Stimulated activated CD4-positive, alpha-beta T cell treated with anti-CD3 and anti-CD28 coated beads, Interleukin-15, amount 100 ng/mL, for 48 hours (primary cell): ENCODE measurements around the gene SULF2.

Experiments used
- DNase-seq, 2 donors: peaks; one replicate each; pipeline ENCODE4 v3.0.0-alpha.2; 2020; ENCODE audit warnings: low read depth in 2 of 2

The SULF2 gene

DNA sequence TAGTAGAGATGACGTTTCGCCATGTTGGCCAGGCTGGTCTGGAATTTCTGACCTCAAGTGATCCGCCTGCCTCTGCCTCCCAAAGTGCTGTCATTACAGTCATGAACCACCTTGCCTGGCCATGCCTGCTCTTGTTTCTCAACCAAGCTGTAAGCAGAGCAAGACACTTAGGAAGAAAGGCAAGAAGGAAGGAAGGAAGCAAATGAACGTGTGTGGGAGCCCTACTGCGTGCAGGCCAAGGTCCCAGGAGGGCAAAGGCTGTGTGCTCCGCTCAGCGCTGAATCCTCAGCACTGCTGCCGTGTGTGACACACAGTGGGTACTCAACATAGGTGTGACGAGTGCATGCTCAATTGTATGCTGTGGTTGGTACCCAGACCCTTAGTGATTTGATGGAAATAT lies 47.4 kb downstream of the SULF2 start:
- no peak for DNase-seq

DNA sequence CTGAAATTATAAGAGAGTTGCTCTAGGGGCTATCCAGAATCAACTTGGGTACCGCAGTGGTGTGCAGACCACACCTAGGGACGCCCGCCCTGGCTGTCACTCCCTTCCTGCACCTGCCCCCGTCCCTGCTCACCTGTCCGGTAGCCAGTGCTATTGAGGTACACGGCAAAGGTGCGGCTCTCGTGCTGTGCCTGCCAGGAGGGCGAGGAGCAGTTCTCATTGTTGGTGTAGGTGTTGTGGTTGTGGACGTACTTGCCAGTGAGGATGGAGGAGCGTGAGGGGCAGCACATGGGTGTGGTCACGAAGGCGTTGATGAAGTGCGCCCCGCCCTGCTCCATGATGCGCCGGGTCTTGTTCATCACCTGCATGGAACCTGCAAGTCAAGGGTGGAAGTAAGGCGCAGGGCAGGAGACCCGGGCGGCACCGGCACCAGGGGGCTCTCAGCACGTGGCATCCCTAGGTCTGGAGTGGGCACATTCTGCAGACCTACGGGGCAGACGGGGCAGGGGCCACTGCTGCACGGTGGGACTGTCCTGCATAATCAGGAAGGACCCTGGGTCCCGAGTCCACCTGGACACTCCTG lies 48.6 kb downstream of the SULF2 start:
- DNase-seq, result no peak

DNA sequence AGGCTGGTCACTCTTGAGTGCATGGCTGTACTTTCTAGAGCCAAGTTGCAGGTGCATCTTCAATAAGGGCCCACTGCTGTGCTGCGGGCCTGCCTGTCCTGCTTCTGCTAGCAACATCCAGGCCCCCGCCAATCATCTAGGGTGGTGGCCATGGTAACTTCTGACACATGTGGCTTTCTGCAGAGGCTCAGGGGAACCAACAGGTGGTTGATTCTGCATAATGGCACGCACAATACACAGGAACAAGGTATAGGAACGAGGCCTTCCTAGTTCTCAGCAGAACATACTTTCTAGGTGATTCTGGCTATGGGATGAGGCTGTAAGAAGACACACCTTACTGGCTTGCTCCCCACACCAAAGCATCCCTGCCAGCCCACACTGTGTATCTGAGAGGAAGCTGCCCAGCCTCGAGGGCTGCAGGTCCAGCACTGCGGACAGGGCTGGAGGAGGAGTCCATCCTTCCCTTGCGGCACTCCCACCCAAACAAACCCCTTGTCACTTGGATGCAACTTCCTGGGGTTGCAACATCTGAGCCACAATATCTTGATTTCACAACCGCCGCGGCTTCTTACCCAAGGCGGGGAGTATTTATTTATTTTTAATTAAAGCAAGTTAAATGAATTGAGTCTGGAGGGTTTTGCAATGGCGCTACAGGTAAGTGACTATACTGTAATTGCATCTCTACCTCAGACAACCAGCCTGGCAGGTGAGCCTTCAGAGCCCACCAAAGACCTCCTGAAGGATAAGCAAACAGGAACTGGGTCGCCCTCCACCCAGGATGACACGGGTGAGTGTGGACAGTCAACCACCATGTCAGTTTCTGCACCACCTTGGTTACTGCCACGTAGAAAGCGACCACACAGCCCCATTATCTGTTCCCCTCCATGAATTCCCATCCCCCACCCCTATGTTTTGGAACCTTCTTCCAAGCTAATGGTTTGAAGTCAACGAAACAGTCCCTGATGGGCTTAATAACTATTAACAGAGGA lies 49.6 kb downstream of the SULF2 start:
- DNase-seq, result no peak

- DNase-seq, result no peak
Measured at GRCh38 chr20:47734870-47735269, 50.4 kb downstream of the SULF2 start.

GRCh38 chr20:47733892-47734291 lies 51.4 kb downstream of the SULF2 start:
- no peak for DNase-seq

GRCh38 chr20:47730744-47731143 lies 54.5 kb downstream of the SULF2 start:
- no peak for DNase-seq

DNA sequence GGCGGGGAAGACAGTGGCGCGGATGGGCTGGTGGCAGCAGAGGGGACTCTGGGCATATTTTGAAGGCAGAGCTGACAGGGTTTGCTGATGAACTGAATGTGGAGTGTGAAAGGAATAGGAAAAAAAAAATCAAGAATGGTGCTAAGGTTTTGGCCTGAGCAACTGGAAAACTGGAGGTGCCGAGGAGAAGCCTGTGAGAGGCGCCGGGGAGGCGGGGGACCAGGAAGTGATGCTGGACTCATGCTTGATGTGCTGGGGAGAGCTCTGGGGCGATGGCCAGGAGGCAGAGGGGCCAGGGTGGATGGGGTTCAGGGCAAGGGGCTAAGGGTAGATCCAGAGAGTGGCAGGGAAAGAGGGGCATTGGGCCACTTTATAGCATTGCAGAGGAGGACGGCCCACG lies 55.8 kb downstream of the SULF2 start:
- DNase-seq, result no peak

DNA sequence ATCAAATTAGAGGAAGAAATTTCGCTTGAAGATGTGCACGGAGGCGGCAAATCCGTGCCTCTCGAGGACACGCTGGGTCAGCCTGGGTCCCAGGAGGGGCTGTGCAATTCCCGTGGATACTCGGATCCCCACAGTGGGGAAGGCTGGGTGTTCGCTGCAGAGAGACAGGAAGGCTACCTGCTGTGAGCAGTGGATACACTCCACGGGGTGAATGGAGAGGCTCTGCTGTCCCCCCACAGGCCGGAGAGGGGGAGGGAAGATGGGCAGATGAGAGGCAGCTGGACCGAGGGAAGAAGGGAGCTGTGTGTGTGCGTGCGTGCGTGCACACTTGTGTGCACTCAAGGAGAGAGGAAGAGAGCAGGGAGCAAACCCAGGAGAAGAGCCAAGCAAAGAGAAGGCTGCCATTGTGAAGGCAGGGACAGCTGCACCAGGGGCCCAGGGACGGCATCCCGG lies 57.3 kb downstream of the SULF2 start:
- no peak for DNase-seq

GRCh38 chr20:47727170-47727880 lies 58.0 kb downstream of the SULF2 start:
- DNase-seq, result peak; percentile 70 to 76

DNA sequence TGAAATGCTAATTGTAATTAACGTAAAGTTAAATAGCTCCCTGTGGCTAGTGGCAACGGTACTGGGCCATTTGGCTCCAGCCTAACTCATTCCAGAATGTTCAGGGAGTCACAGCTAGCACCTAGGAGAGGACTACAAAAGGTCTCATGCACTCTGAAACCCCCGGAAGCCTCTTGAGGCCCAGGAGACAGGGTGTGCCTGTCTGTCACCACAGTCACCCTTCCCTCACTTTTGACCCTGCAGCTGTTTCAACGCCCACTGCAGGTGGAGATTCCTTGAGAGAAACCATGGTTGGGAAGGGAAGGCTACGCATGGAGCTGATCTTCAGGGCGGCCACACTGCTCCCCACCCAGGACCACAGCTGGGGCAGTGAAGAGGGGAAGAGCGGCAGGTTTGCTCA lies 58.6 kb downstream of the SULF2 start:
- no peak for DNase-seq

GRCh38 chr20:47725248-47725973 lies 59.9 kb downstream of the SULF2 start:
- DNase-seq, result peak; percentile 67 to 80

- DNase-seq, result no peak
Measured at GRCh38 chr20:47724910-47725247, 60.4 kb downstream of the SULF2 start.

DNA sequence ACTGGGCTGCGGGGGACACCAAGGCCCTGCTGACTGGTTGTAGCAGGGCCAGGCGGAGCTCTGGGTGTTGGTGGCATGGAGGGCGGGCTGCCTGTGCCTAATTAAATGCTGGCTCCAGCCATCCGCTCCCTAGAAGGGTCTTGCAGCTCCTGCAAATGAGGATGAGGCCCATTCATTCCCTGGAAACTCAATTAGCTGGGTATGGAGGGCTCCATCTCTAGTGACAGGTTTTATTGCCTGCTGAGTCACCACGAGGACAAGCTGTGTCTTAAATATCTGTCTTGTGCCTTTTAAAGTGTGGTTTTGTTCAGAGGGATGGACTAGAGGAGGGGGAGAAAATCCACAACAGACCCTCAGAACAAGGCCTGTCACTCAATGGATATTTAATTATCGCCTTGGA lies 60.9 kb downstream of the SULF2 start:
- DNase-seq, result no peak

DNA sequence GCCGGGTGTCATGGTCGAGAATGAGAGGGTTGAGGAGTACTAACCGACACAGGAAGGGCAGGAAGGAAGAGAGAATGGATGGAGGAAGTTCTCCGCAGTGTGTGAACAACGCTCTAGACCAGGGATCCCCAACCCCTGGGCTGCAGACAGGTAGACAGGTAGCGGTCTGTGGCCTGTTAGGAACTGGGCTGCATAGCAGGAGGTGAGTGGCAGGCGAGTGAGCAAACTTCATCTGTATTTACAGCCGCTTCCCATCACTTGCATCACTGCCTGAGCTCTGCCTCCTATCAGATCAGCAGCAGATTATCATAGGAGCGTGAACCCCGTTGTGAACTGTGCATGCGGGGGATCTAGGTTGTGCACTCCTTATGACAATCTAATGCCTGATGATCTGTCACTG lies 62.0 kb downstream of the SULF2 start:
- no peak for DNase-seq

DNA sequence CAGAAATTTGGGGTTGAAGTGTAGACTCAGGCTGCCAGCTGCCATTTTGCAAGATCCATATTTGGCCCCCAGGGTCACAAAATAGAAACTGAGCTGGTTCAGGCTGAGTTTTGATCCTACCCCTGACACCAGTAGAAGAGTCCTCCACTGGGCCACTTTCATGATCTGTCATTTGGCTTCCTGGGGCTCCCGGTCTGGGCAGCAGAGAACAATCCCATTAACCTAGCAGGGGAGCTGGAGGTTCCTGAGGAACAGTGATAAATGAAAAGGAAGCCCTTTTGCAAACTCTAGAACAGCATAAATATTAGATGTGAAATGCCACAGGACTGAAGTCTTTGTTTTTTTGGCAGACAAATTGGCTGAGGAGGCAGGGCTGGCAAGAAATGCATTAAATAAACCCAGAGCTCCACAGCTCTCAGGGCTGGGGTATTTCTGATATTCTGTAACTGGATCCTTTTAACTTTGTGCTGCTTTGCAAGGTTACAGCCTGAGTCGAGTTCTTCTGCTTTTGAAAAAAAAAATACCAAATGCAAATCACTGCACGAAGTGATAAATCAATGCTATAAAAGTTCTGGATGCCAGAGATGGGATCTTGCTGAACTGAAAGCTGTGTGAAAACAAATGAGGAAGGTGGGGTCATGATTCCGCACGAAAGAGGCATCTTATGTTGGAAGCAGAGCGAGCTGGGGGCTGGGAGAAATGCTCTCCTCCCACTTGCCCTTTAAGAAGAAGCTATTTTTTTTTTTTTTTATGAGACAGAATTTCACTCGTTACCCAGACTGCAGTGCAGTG lies 64.4 kb downstream of the SULF2 start:
- no peak for DNase-seq

- DNase-seq, result no peak
Measured at GRCh38 chr20:47719625-47720024, 65.7 kb downstream of the SULF2 start.

DNA sequence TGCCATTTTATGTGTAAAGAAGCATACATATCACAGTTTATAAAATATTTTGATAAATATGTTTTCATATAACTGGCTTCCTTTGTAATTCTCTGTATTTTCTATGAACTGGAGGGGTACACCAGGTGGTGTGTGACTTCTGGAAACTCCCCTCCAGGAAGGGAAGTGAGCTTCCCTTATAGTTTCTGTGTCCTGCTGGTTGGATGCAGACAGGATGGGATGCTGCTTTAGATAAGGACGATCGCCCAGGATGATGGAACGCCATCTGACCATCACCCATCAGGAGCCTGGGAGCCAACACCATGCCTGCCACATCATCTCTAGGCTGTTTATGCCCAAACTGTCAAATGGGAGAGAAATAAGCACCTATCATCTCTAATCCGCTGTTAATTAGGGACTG lies 66.1 kb downstream of the SULF2 start:
- DNase-seq, result no peak

GRCh38 chr20:47718398-47718797 lies 66.9 kb downstream of the SULF2 start:
- no peak for DNase-seq

- no peak for DNase-seq
Measured at GRCh38 chr20:47717421-47717820, 67.9 kb downstream of the SULF2 start.

GRCh38 chr20:47713878-47714450 lies 71.3 kb downstream of the SULF2 start:
- no peak for DNase-seq

DNA sequence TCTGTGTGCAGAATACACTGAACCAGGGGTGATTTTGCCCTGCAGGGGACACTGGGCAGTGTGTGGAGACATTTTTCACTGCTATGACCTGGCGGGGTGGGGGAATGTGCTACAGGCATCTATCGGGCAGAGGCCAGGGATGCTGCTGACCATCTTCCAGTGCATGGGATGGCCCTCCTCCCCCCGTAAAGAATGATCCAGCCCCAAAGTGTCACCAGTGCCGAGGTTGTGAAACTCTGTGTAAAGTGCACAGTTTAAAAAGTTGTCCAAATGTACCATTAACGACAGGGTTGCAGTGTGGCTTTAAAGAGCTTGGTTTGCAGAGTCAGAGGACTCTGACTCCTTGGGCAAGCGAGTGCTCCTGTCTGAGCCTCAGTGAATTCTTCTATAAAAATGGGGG lies 72.1 kb downstream of the SULF2 start:
- no peak for DNase-seq
